OCI-LY7 (cell line): ENCODE data around the gene PADI3.

Experiments
- EZH2phosphoT487 ChIP-seq: fragments of 200-600 bp; sonication (generic); IDR thresholded peaks from 2 replicates; pipeline ENCODE4 v1.6.1; 2018; ENCODE audit warnings: low read depth, borderline replicate concordance, mild to moderate bottlenecking, mixed run types, antibody characterized with exemption, low read length, moderate library complexity, mixed read lengths
- TF ChIP-seq, protein P1 (sequence below): fragments of 200-600 bp; sonication (generic); conservative IDR thresholded peaks from 2 replicates; pipeline ENCODE4 v1.5.1; 2014; ENCODE audit warnings: mild to moderate bottlenecking, antibody characterized with exemption, low read length, moderate library complexity, mixed read lengths

- TF ChIP-seq, protein P1, sequence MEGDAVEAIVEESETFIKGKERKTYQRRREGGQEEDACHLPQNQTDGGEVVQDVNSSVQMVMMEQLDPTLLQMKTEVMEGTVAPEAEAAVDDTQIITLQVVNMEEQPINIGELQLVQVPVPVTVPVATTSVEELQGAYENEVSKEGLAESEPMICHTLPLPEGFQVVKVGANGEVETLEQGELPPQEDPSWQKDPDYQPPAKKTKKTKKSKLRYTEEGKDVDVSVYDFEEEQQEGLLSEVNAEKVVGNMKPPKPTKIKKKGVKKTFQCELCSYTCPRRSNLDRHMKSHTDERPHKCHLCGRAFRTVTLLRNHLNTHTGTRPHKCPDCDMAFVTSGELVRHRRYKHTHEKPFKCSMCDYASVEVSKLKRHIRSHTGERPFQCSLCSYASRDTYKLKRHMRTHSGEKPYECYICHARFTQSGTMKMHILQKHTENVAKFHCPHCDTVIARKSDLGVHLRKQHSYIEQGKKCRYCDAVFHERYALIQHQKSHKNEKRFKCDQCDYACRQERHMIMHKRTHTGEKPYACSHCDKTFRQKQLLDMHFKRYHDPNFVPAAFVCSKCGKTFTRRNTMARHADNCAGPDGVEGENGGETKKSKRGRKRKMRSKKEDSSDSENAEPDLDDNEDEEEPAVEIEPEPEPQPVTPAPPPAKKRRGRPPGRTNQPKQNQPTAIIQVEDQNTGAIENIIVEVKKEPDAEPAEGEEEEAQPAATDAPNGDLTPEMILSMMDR, result no peak
- TF ChIP-seq EZH2phosphoT487, result no peak
Measured at GRCh38 chr1:17296086-17296485, 47.2 kb downstream of the PADI3 start.
